Suprapubic skin (tissue), 4 donors: Measurements from ENCODE around the gene ASCC2. TPM values are rescaled to one million over a fixed set of nuclear protein-coding genes. Genes with fewer than 3 reads are reported as not detected.

Experiments
- DNase-seq, 2 donors: peaks; one replicate each; pipeline ENCODE4 v3.0.0-alpha.2; 2019; ENCODE audit warnings: low spot score in 2 of 2
- H3K27ac ChIP-seq: fragments of 200-600 bp; sonication (generic); one replicate; pipeline ENCODE4 v1.5.1; 2019
- H3K27me3 ChIP-seq: fragments of 200-600 bp; sonication (generic); one replicate; pipeline ENCODE4 v1.5.1; 2019
- H3K36me3 ChIP-seq: fragments of 200-600 bp; sonication (generic); one replicate; pipeline ENCODE4 v1.5.1; 2019
- H3K4me1 ChIP-seq: fragments of 200-600 bp; sonication (generic); one replicate; pipeline ENCODE4 v1.5.1; 2019
- H3K4me3 ChIP-seq: fragments of 200-600 bp; sonication (generic); one replicate; pipeline ENCODE4 v1.5.1; 2019; ENCODE audit warnings: mild to moderate bottlenecking
- H3K9me3 ChIP-seq: fragments of 200-600 bp; sonication (generic); one replicate; pipeline ENCODE4 v1.5.1; 2019
- CTCF ChIP-seq, 2 donors: fragments of 200-600 bp in 1 of 2; fragments of 450-650 bp in 1 of 2; sonication (generic) in 1 of 2; IDR thresholded peaks; one replicate each; pipeline ENCODE4 v1.5.1; 2016 to 2019; ENCODE audit warnings: antibody characterized with exemption in 2 of 2, mild to moderate bottlenecking in 1 of 2, moderate library complexity in 1 of 2
- EP300 ChIP-seq: sonication (generic); formaldehyde crosslinking; IDR thresholded peaks from one replicate; pipeline ENCODE4 v1.6.1; 2017; ENCODE audit warnings: antibody characterized with exemption
- POLR2A ChIP-seq, 2 donors: fragments of 450-650 bp; IDR thresholded peaks; one replicate each; pipeline ENCODE4 v1.6.1; 2017; ENCODE audit warnings: antibody characterized with exemption in 2 of 2, mild to moderate bottlenecking in 2 of 2, moderate library complexity in 2 of 2
- POLR2AphosphoS5 ChIP-seq, 3 donors: sonication (generic); formaldehyde crosslinking; IDR thresholded peaks; one replicate each; pipeline ENCODE4 v1.6.1; 2017; ENCODE audit warnings: antibody characterized with exemption in 3 of 3
- WGBS: methylation state at CpG from one replicate; pipeline ENCODE4 v1.1.5; 2018; 5-methylcytosine and 5-hydroxymethylcytosine counted together
- total RNA-seq, 4 donors: library from RNA; depleted of rRNA; stranded (reverse); fragments of >200 nt; gene quantifications; one replicate each; pipeline ENCODE4 v1.1.0, GENCODE V29; 2016

ASCC2 gene
- total RNA-seq, 4 donors from 2014 or later, result 35.6 to 57.3 (median 43.2) TPM

GRCh38 chr22:29750029-29750428 is 88.0 kb downstream of the ASCC2 start:
- H3K27me3 ChIP-seq, result no peaks in the 10 kb centered on the region
- DNase-seq, result no peak
- H3K4me1 ChIP-seq, result peaks cover 4% of the 10 kb centered on the region
- H3K36me3 ChIP-seq, result peaks cover 29% of the 10 kb centered on the region
- TF ChIP-seq POLR2AphosphoS5 (IDR thresholded peaks at IDR 0.05) (no peak), POLR2A (IDR thresholded peaks at IDR 0.05) (no peak), CTCF (IDR thresholded peaks at IDR 0.05) (no peak), EP300 (no peak)
- H3K9me3 ChIP-seq, result no peaks in the 10 kb centered on the region
- WGBS, result 98% methylated on average over 3 of the region's 3 CpGs
- no peak overlapping the region for H3K4me3 ChIP-seq
- no peak overlapping the region for H3K27ac ChIP-seq

GRCh38 chr22:29748248-29748893 is 89.7 kb downstream of the ASCC2 start:
- no peak overlapping the region for H3K27ac ChIP-seq
- peaks cover 16% of the 10 kb centered on the region for H3K4me1 ChIP-seq
- TF ChIP-seq POLR2AphosphoS5 (IDR thresholded peaks at IDR 0.05) (no peak), EP300 (no peak), CTCF (IDR thresholded peaks at IDR 0.05) (no peak), POLR2A (IDR thresholded peaks at IDR 0.05) (no peak)
- H3K36me3 ChIP-seq, result peaks cover 29% of the 10 kb centered on the region
- WGBS, result 93% methylated on average over 4 of the region's 9 CpGs
- H3K4me3 ChIP-seq, result no peak overlapping the region
- no peaks in the 10 kb centered on the region for H3K9me3 ChIP-seq
- no peaks in the 10 kb centered on the region for H3K27me3 ChIP-seq
- no peak for DNase-seq

- H3K4me1 ChIP-seq, result peaks cover 16% of the 10 kb centered on the region
- TF ChIP-seq CTCF (IDR thresholded peaks at IDR 0.05) (no peak), POLR2A (IDR thresholded peaks at IDR 0.05) (no peak), EP300 (no peak), POLR2AphosphoS5 (IDR thresholded peaks at IDR 0.05) (no peak)
- H3K36me3 ChIP-seq, result peaks cover 29% of the 10 kb centered on the region
- H3K27ac ChIP-seq, result no peak overlapping the region
- H3K27me3 ChIP-seq, result no peaks in the 10 kb centered on the region
- H3K4me3 ChIP-seq, result no peak overlapping the region
- DNase-seq, result no peak
- 71% methylated on average over 7 of the region's 7 CpGs for WGBS
- no peaks in the 10 kb centered on the region for H3K9me3 ChIP-seq
Observed at GRCh38 chr22:29747832-29748231, 90.2 kb downstream of the ASCC2 start.

GRCh38 chr22:29744902-29745301 is 93.2 kb downstream of the ASCC2 start:
- Histone ChIP-seq H3K4me3 (no peak overlapping the region), H3K4me1 (peaks cover 24% of the 10 kb centered on the region), H3K9me3 (no peaks in the 10 kb centered on the region), H3K27me3 (no peaks in the 10 kb centered on the region), H3K27ac (no peak overlapping the region), H3K36me3 (peaks cover 49% of the 10 kb centered on the region)
- no peak for TF ChIP-seq POLR2A (IDR thresholded peaks at IDR 0.05)
- no peak for TF ChIP-seq EP300
- TF ChIP-seq CTCF (IDR thresholded peaks at IDR 0.05), result no peak
- no peak for TF ChIP-seq POLR2AphosphoS5 (IDR thresholded peaks at IDR 0.05)
- WGBS, result 0% methylated on average over 2 of the region's 8 CpGs
- DNase-seq, result no peak

- WGBS, result 83% methylated on average over 13 of the region's 13 CpGs
- DNase-seq, result no peak
- Histone ChIP-seq H3K9me3 (no peaks in the 10 kb centered on the region), H3K36me3 (peaks cover 57% of the 10 kb centered on the region), H3K4me3 (no peak overlapping the region), H3K27ac (no peak overlapping the region), H3K27me3 (no peaks in the 10 kb centered on the region), H3K4me1 (peaks cover 24% of the 10 kb centered on the region)
- no peak for TF ChIP-seq EP300
- TF ChIP-seq POLR2AphosphoS5 (IDR thresholded peaks at IDR 0.05), result no peak
Observed at GRCh38 chr22:29742326-29742725, 95.7 kb downstream of the ASCC2 start.

- no peaks in the 10 kb centered on the region for H3K27me3 ChIP-seq
- H3K4me3 ChIP-seq, result no peak overlapping the region
- no peaks in the 10 kb centered on the region for H3K9me3 ChIP-seq
- H3K36me3 ChIP-seq, result peaks cover 56% of the 10 kb centered on the region
- no peak for TF ChIP-seq POLR2A (IDR thresholded peaks at IDR 0.05)
- no peak for TF ChIP-seq POLR2AphosphoS5 (IDR thresholded peaks at IDR 0.05)
- no peak for TF ChIP-seq EP300
- no peak for TF ChIP-seq CTCF (IDR thresholded peaks at IDR 0.05)
- peaks cover 24% of the 10 kb centered on the region for H3K4me1 ChIP-seq
- DNase-seq, result no peak
- H3K27ac ChIP-seq, result no peak overlapping the region
- 65% methylated on average over 2 of the region's 2 CpGs for WGBS
Observed at GRCh38 chr22:29741926-29742325, 96.1 kb downstream of the ASCC2 start.
